PC-3 (cell line): Measurements from ENCODE around the gene PRKAR1B. TPM values are rescaled to one million over a fixed set of nuclear protein-coding genes. Genes with fewer than 3 reads are reported as not detected.
A peak's percentile ranks its signal among the peaks of the same experiment; 100 is the strongest.
"Not testable (repeated sequence)": the region's sequence is repeated elsewhere in the genome, so short reads cannot be mapped to it uniquely, and the experiment has no call there.

Experiments used
- ATAC-seq: fragments of 200-7000 bp; cut with Tn5 transposase; 2 replicates; pipeline ENCODE4 v1.9.1; 2020; ENCODE audit warnings: mild to moderate bottlenecking, moderate library complexity
- BruUV-seq: library from RNA; stranded (reverse); fragments of 400-500 nt; replicated peaks from 2 replicates; lab custom pipeline; 2021; lab: Mats Ljungman, UMichigan
- CTCF ChIA-PET: fragments of 300-600 bp; sonication (Branson Sonifier 250); formaldehyde crosslinking; loops from one replicate; lab custom pipeline; 2022; ENCODE audit warnings: antibody characterized with exemption; lab: Charles Lee
- POLR2A ChIA-PET: fragments of 300-600 bp; sonication (Branson Sonifier 250); formaldehyde crosslinking; loops from one replicate; lab custom pipeline; 2022; ENCODE audit warnings: antibody characterized with exemption; ENCODE audit not compliant: unreplicated experiment; lab: Charles Lee
- DNase-seq: peaks from one replicate; pipeline ENCODE4 v3.0.0-alpha.2; 2015
- H2AFZ ChIP-seq: fragments of 300-600 bp; sonication (generic); 2 replicates; pipeline ENCODE4 v1.6.0; 2016; ENCODE audit warnings: antibody characterized with exemption, low read length
- H3F3A ChIP-seq: fragments of 300-600 bp; sonication (generic); one replicate; pipeline ENCODE4 v1.6.0; 2017; ENCODE audit warnings: antibody characterized with exemption, low read length, control low read depth, mild to moderate bottlenecking; ENCODE audit not compliant: unreplicated experiment
- H3K27ac ChIP-seq: fragments of 300-600 bp; sonication (generic); 2 replicates; pipeline ENCODE4 v1.5.1; 2016; ENCODE audit warnings: mild to moderate bottlenecking, low read length
- H3K27me3 ChIP-seq: fragments of 300-600 bp; sonication (generic); 2 replicates; pipeline ENCODE4 v1.6.1; 2016; ENCODE audit warnings: low read length, mixed read lengths
- H3K36me3 ChIP-seq: fragments of 300-600 bp; sonication (generic); 2 replicates; pipeline ENCODE4 v1.6.1; 2016; ENCODE audit warnings: low read depth, mixed run types, low read length, mixed read lengths
- H3K4me1 ChIP-seq: fragments of 300-600 bp; sonication (generic); 2 replicates; pipeline ENCODE4 v1.5.1; 2016; ENCODE audit warnings: low read length; ENCODE audit not compliant: insufficient read depth
- H3K4me2 ChIP-seq: fragments of 300-600 bp; sonication (generic); 2 replicates; pipeline ENCODE4 v1.6.0; 2016; ENCODE audit warnings: low read length
- H3K4me3 ChIP-seq: fragments of 300-600 bp; sonication (generic); 2 replicates; pipeline ENCODE4 v1.5.1; 2016; ENCODE audit warnings: mild to moderate bottlenecking, low read length, mixed read lengths
- H3K79me2 ChIP-seq: fragments of 300-600 bp; sonication (generic); 2 replicates; pipeline ENCODE4 v1.6.1; 2017; ENCODE audit warnings: low read length, mixed read lengths
- H3K9ac ChIP-seq: fragments of 300-600 bp; sonication (generic); 2 replicates; pipeline ENCODE4 v1.6.0; 2016; ENCODE audit warnings: mild to moderate bottlenecking, low read length
- H3K9me2 ChIP-seq: fragments of 300-600 bp; sonication (generic); replicated peaks from 2 replicates; pipeline ENCODE4 v1.6.1; 2016; ENCODE audit warnings: mixed run types, low read length, mixed read lengths
- H3K9me3 ChIP-seq: fragments of 300-600 bp; sonication (generic); 2 replicates; pipeline ENCODE4 v1.6.1; 2016; ENCODE audit warnings: low read length, mixed read lengths
- H4K20me1 ChIP-seq: fragments of 300-600 bp; sonication (generic); 2 replicates; pipeline ENCODE4 v1.6.1; 2016; ENCODE audit warnings: low read length, mixed read lengths
- CTCF ChIP-seq: fragments of 300-600 bp; sonication (generic); conservative IDR thresholded peaks from 2 replicates; pipeline ENCODE4 v1.5.1; 2017; ENCODE audit warnings: antibody characterized with exemption, low read depth, mild to moderate bottlenecking, low read length
- EZH2 ChIP-seq: fragments of 300-600 bp; sonication (generic); IDR thresholded peaks from one replicate; pipeline ENCODE4 v1.6.1; 2017; ENCODE audit warnings: antibody characterized with exemption, mild to moderate bottlenecking, low read length; ENCODE audit not compliant: unreplicated experiment
- EZH2phosphoT487 ChIP-seq: fragments of 300-600 bp; sonication (generic); IDR thresholded peaks from 2 replicates; pipeline ENCODE4 v1.6.1; 2018; ENCODE audit warnings: mild to moderate bottlenecking, antibody characterized with exemption, low read length, borderline replicate concordance
- intact Hi-C: fragments of 100-400 bp; cut with micrococcal nuclease; formaldehyde crosslinking; loops from 2 replicates; pipeline ENCODE4 v1.9.0; 2023
- total RNA-seq: library from RNA; depleted of rRNA; stranded (reverse); fragments of >200 nt; gene quantifications from 2 replicates; pipeline ENCODE4 v1.2.3, GENCODE V29; 2014

The PRKAR1B gene
- total RNA-seq, 1 experiment from 2014 or later, result 15.6 TPM

- no peak for TF ChIP-seq CTCF
Observed at GRCh38 chr7:745431-746154, 18.5 kb upstream of the PRKAR1B start.

GRCh38 chr7:744854-745430, 17.9 kb upstream of the PRKAR1B start:
- no peak overlapping the region for H3K9ac ChIP-seq
- TF ChIP-seq EZH2 (no peak), EZH2phosphoT487 (no peak), CTCF (no peak)
- no peaks in the 10 kb centered on the region for H3K27me3 ChIP-seq
- H3K36me3 ChIP-seq, result peaks cover 10% of the 10 kb centered on the region
- no peaks in the 10 kb centered on the region for H4K20me1 ChIP-seq
- ChIA-PET POLR2A (no interaction called here), CTCF (no interaction called here)
- H2AFZ ChIP-seq, result no peak overlapping the region
- H3K4me1 ChIP-seq, result no peaks in the 10 kb centered on the region
- H3K9me3 ChIP-seq, result no peaks in the 10 kb centered on the region
- no peak overlapping the region for H3K4me2 ChIP-seq
- intact Hi-C loops, result no loop called here
- ATAC-seq (no peak), DNase-seq (no peak)
- peaks cover 28% of the 10 kb centered on the region; the same call in 1 of the 2 replicates for H3K79me2 ChIP-seq
- no peaks in the 10 kb centered on the region for H3K9me2 ChIP-seq
- BruUV-seq, result no TSS peak
- H3K4me3 ChIP-seq, result no peak overlapping the region
- no peak overlapping the region for H3K27ac ChIP-seq
- no peaks in the 10 kb centered on the region for H3F3A ChIP-seq

More at GRCh38 chr7:745431-746154, 18.5 kb upstream of the PRKAR1B start:
- peaks cover 12% of the 10 kb centered on the region for H3K36me3 ChIP-seq
- intact Hi-C loops, result no loop called here
- H3K79me2 ChIP-seq, result peaks cover 24% of the 10 kb centered on the region; the same call in 1 of the 2 replicates
- ChIA-PET POLR2A (no interaction called here), CTCF (no interaction called here)
- BruUV-seq, result no TSS peak
- no peaks in the 10 kb centered on the region for H4K20me1 ChIP-seq
- no peak overlapping the region for H3K4me2 ChIP-seq
- DNase-seq, result no peak
- no peak overlapping the region for H3K27ac ChIP-seq
- no peaks in the 10 kb centered on the region for H3K9me3 ChIP-seq
- no peaks in the 10 kb centered on the region for H3K27me3 ChIP-seq
- H3K9ac ChIP-seq, result no peak overlapping the region
- H2AFZ ChIP-seq, result no peak overlapping the region
- H3F3A ChIP-seq, result no peaks in the 10 kb centered on the region
- H3K4me3 ChIP-seq, result no peak overlapping the region
- H3K9me2 ChIP-seq, result no peaks in the 10 kb centered on the region
- no peak for ATAC-seq
- no peaks in the 10 kb centered on the region for H3K4me1 ChIP-seq

- H3K79me2 ChIP-seq, result peaks cover 32% of the 10 kb centered on the region; the same call in 1 of the 2 replicates
- CTCF ChIA-PET, H3F3A ChIP-seq, DNase-seq, H3K9me3 ChIP-seq, H3K27me3 ChIP-seq, H3K4me1 ChIP-seq, POLR2A ChIA-PET, BruUV-seq, H3K9me2 ChIP-seq, H3K27ac ChIP-seq, H3K36me3 ChIP-seq, H2AFZ ChIP-seq, intact Hi-C loops, H3K4me3 ChIP-seq, H4K20me1 ChIP-seq, H3K9ac ChIP-seq, ATAC-seq, H3K4me2 ChIP-seq: not testable (repeated sequence)
Observed at GRCh38 chr7:744128-744520, 17.0 kb upstream of the PRKAR1B start.

- not testable (repeated sequence) for H3K36me3 ChIP-seq, BruUV-seq
- ATAC-seq, result peak; percentile 99
Observed at GRCh38 chr7:743341-744127, 16.5 kb upstream of the PRKAR1B start.

More at GRCh38 chr7:743341-744127, 16.5 kb upstream of the PRKAR1B start:
- H4K20me1 ChIP-seq, H3K9me3 ChIP-seq, H3K9ac ChIP-seq, H2AFZ ChIP-seq, CTCF ChIA-PET, H3K4me3 ChIP-seq, H3K4me2 ChIP-seq, H3K27me3 ChIP-seq, H3K9me2 ChIP-seq, H3K4me1 ChIP-seq, H3F3A ChIP-seq, H3K27ac ChIP-seq, intact Hi-C loops: not testable (repeated sequence)
- peaks cover 35% of the 10 kb centered on the region for H3K79me2 ChIP-seq
- DNase-seq, result peak; percentile 70
- POLR2A ChIA-PET, result interaction anchor here (0.6 to 0.7 kb wide), 2 partner anchors 12 to 94 kb away, joined by 3 read pairs; no protein-coding TSS in a partner anchor
